GM21515 (cell line): ENCODE data around the gene STK35.

Experiments used
- ATAC-seq: cut with Tn5 transposase; IDR thresholded peaks from one replicate; pipeline ENCODE4 v1.9.1; 2021; ENCODE audit not compliant: unreplicated experiment

STK35 gene

DNA sequence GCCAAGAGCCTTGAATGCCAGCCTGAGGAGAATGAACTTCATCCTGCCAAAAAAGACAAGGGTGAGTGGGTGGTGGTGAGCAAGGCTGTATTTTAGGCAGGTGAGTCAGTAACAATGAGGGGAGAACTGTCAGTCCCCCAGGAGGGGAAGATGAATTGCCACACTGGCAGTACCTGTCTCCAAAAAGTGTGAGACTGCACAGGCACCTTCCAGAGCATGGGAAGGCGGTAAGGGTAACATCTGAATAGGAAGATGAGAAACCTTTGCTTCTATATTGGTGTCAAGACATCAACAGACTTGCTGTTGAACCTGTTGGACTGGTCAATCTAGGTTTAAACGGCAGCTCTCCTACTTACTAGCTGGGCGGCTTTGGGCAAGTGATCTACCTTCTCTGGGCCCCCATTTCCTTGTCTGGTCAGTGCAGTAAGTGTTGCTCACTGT lies 30.9 kb downstream of the STK35 start:
- no peak for ATAC-seq

DNA sequence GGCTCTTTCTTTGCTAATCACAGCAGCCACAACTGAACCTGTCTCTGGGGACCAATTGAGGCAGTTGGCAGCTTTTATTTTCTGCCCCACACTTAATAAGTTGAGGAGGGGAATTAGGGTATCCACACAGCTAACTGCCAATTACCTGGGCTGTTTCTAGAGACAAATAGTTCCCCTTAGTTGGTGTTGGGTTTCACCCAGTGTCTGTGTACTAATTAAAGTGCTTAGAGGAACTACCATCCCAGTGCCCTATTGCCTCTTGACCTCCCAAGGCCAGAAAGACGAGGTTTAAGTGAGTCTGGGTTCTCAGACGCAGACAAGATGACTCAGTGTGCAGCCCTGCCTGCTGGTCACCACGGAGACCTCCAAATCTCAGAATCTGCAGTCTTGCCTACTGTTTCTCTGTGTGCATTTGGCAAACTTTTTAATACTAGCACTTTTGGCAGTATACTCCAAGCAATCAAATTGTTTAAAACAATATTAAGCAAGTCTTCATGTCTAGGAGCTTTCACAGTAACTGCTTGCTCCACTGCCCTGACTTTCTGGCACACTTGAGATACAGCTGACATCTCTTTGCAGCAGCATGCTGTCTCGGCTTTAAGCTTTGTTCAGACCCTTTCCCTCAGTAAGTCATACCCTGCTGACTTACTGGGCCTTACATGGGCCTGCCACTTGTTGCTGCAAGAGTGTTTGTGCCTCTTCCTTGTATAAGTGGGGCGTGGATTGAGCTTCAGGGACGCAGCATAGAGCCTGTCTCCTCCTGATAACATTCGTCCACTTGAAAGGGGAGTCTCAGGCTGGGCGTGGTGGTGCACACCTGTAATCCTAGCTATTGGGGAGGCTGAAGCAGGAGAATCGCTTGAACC lies 31.9 kb downstream of the STK35 start:
- ATAC-seq, result no peak

- no peak for ATAC-seq
Measured at GRCh38 chr20:2135013-2135412, 33.4 kb downstream of the STK35 start.

DNA sequence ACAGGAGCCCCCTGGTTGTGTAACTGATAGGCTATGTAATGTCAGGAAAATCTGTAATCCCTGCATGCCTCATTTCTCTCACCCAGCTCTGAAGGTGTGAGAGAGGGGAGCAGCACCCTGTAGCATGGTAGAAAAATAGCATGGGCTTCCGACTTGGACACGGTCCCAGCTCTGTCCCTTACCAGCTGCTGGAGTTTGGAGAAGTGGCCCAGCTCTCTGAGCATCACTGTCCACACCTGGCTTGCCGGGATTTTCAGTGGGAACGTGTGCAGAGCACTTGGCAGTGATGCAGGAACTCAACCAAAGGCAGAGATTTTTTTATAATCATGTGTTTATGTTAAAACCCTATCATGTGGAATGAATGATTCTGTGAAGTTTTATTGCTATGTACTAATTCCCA lies 34.6 kb downstream of the STK35 start:
- ATAC-seq, result no peak

DNA sequence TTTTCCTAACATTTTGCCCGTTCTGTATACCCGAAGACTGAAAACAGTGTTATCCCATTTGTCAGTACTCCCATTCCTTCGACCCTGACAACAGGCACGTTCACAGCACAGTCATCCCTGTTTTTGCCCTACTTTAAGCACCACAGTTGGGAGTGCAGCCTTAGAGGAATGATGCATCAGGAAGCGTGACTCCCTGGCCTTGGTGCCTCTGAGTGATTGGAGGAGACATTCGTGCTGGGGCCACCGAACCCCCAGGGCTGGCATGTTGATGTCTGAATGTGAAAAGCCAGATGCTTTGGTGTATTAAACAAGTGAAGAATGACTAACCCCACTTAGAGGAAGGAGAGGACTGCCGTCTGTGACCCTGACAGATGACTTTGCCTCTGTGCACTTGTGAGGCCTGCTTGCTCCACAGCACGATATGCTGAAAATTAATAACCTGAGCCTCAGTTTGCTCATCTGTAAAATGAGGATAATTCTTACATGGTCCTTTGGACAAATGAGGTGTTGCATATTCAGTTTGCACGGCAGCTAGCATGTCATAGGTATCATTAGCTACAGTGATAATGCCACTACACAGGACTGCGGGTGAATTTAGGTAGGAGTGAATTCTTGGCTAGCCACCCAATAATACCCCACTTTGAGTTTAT lies 36.0 kb downstream of the STK35 start:
- no peak for ATAC-seq

- ATAC-seq, result no peak
Measured at GRCh38 chr20:2138396-2138795, 36.8 kb downstream of the STK35 start.

GRCh38 chr20:2139250-2139649 lies 37.6 kb downstream of the STK35 start:
- no peak for ATAC-seq

DNA sequence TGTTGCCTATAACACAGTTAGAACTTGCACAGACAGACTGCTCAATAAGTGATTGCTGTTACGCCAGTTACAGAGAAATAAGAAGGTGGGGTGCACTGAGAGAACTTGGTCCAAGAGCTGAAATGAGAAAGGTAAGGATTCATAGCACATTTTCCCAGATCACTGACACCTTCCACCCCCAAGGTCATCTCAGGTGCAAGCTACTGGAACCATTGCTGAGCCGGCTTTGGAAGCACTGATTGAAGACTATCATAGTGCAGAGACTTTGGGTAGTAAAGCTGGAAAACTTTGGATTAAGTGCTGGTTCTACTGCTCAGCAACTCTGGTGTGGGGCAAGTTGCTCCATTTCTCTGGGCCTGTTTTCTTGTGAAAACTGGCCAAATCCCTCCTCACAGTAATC lies 38.1 kb downstream of the STK35 start:
- ATAC-seq, result no peak

GRCh38 chr20:2140561-2140960 lies 38.9 kb downstream of the STK35 start:
- ATAC-seq, result no peak

GRCh38 chr20:2141600-2142575 lies 40.3 kb downstream of the STK35 start:
- ATAC-seq, result no peak

DNA sequence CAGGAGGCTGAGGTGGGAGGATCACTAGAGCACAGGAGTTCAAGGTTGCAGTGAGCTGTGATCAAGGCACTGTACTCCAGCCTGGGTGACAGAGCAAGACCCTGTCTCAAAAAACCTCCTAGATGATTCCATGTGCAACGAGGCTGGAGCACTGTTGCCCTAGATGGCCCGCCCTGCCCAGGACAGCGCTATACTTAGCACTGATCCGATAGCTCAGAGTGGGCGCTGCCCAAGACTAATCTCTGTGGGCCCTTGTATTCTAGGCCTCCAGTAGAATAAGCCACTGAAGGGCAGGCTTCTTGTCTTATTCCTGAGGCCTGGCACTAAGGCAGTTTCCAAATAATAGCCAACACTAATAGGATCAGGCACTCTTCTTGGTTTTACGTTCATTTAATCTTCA lies 41.0 kb downstream of the STK35 start:
- no peak for ATAC-seq

GRCh38 chr20:2143594-2143993 lies 42.0 kb downstream of the STK35 start:
- ATAC-seq, result no peak

GRCh38 chr20:2144850-2145249 lies 43.2 kb downstream of the STK35 start:
- ATAC-seq, result no peak

DNA sequence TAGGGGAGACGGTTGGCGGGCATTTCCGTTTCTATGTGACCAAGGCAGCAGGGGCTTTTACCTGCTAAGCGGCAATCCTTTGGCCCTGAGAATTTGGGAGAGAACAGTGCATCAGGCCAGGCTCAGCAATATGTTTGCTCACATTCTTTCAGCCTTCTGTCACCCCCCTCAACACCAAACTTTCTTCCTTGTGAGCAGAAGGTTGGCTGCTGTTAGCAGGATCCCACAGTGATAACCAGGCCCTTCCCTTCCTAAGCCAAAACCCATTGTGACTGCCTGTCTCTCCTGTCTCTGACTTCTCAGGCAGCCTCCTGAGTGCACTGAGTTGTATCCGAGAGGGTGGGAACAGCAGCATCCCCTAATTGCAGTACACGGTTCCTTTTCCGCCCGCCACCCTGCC lies 43.7 kb downstream of the STK35 start:
- ATAC-seq, result no peak

GRCh38 chr20:2146080-2146867 lies 44.6 kb downstream of the STK35 start:
- no peak for ATAC-seq

- ATAC-seq, result no peak
Measured at GRCh38 chr20:2149507-2149906, 47.9 kb downstream of the STK35 start.

DNA sequence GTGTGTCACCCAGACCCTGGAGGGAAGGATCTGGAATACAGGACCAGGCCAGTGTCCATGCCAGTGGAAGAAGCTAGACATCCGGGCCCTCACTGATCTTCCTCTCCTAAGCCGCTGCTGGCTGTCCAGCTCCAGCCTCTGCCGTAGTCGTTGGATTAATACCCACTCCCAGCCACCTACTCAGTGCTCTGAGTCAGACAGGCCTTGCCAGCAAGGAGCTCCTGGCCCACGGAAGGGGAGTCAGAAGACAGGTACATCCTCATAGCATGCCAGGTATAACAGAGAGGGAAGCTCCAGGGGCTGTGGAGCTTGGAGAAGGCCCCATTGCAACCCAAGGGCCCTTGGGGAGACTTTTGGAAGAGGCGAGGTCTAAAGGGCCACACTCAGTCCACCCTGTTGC lies 49.0 kb downstream of the STK35 start:
- no peak for ATAC-seq

- ATAC-seq, result no peak
Measured at GRCh38 chr20:2151858-2152281, 50.2 kb downstream of the STK35 start.

GRCh38 chr20:2152317-2152716 lies 50.7 kb downstream of the STK35 start:
- ATAC-seq, result no peak

DNA sequence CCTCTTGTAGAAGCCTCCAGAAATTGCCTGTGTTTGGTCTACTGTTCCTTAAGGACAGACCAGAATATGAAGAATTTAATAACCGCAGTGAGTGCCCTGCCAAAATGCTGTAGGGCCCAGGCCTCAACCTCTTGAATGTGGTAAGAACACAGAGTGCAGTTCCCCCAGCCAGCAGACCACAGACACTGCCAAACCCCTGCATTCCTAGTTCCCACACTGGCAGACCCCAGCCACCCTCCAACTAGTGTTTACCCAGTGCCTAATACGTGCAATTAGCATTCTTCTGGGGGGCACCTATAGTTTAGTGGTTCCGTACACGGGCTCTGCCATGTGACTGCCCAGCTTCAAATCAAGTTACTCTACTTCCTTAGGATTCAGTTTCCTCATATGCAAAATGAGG lies 51.7 kb downstream of the STK35 start:
- ATAC-seq, result no peak

- no peak for ATAC-seq
Measured at GRCh38 chr20:2156224-2156623, 54.6 kb downstream of the STK35 start.
